Fibroblast of peridontal ligament (primary cell): ENCODE results near the gene RIT1.
"Not testable (repeated sequence)": the region's sequence is repeated elsewhere in the genome, so short reads cannot be mapped to it uniquely, and the experiment has no call there.

ENCODE experiments used
- DNase-seq: peaks from one replicate; pipeline ENCODE4 v3.0.0-alpha.2; 2010; ENCODE audit errors: extremely low read depth

The RIT1 gene

DNA sequence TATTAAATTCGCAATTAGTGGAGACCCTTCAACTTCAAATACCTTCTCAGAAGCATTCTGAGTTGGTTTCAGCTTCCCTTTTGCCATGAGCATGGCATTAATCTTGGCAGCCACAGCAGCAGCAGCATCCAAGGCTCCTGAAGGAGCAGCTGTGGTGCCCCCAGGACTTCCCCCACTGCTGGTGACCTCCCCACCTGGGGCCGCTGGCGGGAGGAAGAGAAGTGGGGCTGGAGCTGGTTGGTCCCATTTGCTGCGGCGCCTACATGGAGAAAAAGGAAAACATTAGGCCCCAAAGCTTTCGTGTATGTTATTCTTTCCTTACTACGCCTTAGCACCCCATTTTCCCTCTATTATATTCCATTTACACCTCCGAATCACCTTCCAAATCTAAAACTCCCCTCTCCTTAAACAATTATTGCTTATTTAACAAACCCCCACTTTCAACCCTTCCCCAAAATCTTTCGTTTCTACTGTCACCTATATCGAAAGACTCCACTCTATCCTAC, 22.5 kb upstream of the RIT1 start:
- DNase-seq = peak; percentile 7

DNA sequence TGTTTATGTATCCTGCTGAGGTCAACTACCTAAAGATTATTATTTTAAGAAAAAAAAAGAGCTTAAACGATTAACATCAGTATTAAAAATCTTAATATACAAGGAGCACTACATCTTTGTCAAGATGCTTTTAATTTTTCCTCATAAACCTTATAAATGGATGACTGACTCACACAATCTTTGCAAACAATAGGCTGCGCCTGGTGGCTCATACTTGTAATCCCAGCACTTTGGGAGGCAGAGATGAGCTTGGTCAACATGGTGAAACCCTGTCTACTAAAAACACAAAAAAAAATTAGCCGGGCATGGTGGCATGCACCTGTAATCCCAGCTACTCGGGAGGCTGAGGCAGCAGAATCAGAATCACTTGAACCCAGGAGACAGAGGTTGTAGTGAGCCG, 21.3 kb upstream of the RIT1 start:
- DNase-seq = peak; percentile 17

DNA sequence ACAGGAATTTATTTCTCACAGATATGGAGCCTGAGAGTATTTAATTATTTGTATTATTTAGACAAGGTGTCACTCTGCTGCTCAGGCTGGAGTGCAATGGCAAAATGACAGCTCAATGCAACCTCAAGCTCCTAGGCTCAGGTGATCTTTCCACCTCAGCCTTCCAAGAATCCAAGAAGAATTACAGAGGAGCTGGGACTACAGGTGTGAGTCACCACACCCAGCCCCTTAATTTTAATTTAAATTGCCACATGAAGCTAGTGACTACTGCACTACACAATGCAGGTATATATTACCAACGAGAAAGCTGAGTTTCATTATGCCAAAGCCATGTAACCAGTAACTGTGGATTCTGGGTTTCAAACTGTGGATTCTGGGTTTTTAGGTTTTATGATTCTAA, 20.9 kb upstream of the RIT1 start:
- DNase-seq = no peak

DNA sequence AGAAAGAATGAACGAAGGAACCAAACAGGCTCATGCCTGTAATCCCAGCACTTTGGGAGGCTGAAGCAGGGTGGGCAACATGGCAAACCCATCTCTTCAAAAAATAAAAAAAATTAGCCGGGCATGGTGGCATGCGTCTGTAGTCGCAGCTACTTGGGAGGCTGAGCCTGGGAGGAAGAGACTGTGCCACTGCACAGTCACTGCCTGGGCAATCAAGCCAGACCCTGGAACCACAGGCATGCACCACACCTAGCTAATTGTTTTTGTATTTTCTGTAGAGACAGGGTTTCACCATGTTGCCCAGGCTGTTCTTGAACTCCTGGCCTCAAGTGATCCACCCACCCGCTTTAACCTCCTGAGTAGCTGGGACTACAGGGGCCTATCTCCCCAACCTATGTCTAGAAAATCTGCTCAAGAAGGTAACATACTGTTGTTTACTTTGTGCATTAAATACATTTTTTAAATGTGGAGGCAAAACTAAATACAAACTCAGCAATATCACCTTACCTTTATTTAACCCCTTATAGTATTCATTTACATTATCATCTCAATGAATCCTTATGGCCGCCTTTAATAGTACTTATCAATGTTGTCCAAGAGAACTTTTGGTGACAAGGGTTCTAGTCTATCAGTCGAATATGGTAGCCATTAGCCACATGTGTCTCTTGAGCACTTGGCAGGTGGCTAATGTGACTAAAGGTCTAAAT, 20.3 kb upstream of the RIT1 start:
- peak; percentile 13 for DNase-seq

DNA sequence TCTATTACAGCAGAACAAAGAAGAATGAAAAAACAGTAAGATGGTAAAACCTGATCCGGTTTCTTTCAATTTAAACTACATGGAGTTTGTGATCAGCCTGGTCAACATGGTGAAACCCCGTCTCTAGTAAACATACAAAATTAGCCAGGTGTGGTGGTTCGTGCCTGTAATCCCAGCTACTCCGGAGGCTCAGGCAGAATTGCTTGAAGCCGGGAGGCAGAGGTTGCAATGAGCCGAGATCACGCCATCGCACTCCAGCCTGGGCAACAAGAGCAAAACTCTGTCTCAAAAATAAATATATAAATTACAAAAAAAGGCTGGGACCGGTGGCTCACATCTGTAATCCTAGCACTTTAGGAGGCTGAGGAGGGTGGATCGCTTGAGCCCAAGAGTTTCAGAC, 19.6 kb upstream of the RIT1 start:
- DNase-seq = not testable (repeated sequence)

DNA sequence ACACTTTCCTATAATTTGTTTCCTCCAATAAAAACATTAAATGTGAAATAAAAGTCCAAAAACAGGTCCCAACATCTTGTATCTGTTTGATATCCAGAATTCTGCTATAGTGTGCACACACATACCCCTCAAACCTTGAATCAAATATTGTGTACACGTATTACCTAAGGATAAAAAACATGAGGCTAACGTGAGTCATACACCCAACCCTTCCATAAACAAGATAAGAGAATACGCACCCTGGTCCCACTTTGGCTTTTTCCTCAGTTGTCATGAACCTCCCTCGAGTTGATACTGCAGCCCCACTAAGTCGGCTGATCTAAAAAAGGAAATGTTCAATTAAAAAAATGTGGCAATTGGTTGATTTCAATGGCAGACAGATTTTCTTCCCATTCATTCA, 17.9 kb upstream of the RIT1 start:
- no peak for DNase-seq

DNA sequence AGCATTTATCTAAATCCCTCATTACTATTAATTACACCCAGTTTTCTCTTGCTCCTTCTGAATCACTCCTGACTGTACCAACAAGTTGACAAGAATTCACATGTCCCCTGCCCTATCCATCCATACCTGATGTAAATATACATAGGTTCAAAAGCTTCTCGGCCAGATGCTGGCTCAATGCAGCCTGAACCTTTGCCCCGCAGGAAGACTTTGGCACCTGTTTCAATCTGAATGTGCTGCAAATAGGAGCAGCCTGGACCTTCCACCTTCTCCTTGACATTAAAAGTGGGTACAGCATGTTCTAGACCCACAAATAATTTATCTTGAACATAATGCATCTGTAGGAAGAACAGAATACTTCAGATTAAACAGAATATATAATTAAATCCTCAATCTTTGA, 14.4 kb upstream of the RIT1 start:
- no peak for DNase-seq

DNA sequence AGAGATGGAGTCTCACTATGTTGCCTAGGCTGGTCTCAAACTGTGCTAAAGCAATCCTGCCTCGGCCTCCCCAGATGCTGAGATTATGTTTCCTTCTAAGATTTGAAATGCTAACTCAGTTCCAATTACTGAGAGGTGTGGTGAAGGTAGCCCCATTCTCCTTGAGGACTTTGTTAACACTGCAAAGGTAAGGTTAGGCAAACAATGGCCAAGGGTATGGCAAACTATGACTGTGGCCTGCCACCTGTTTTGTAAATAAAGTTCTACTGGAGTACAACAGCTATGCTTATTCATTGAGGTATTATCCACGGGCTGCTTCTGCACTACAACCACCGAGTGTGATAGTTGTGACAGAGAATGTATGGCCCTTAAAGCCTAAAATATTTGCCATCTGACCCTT, 9.6 kb upstream of the RIT1 start:
- DNase-seq = no peak

DNA sequence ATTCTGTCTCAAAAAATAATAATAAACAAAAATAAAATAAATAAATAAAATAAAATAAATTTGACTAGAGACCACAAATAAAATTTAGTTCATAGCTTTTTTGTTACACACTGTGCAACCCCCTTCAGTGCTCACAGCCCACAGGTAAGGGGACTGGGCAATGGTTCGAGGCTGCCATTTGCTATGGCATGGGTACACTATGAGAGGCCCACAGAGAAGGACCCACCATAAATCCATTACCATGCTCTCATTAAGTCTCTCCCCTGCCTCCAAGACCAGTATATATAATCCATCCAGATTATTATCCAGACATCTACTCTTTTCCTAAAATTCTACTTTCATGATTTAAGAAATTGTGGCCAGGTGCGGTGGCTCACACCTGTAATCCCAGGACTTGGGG, 8.7 kb upstream of the RIT1 start:
- DNase-seq = no peak

DNA sequence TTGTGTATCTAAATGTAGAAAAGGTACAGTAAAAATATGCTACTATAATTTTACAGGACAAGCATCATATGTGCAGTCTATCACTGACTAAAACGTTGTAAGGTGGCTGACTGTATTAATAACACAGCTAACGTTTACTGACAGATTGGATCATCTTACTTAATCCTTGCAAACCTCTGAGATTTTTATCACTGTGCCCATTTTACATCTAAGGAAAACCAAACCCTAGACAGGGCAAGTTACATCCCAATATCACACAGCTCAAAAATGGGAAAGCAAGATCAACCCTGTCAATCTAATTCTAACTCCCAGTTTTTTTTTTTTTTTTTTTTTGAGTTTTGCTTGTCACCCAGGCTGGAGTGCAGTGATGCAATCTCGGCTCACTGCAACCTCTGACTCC, 7.5 kb upstream of the RIT1 start:
- no peak for DNase-seq

DNA sequence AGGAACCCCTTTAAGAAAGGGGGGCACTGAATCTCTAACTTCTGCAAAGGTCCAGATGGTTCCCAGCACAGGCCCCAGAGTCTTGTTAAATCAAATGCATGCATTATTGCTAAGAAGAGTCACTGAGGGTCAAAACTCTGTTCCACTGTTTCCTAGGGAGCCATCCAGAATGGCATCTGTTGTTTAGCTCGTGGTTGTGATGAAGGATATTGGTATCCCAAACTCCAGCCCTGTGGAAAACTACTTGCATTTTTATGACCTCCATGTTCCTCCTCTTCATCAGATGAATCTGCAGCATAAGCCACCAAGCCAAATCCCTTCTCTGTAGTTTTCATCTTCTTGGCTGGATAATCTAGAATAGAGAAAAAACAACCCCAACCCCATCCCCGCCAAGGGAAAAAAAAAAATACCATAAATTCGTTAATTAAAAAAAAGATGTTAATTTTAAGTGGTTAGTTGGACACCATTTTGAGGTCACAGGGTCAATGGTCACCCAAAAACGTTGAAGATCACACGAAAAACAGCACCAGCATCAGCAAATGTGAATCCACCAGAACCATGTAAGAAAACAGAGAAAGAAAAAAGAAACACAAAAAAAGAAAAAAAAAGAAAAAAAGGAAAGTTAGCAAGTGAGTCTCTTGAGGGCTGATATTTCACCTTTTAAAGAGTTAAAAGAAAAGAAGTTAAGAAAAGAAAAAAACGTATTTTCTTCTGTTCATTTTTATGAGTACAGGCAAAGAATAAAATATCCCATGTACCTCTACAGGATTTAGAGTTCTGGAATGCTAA, 3.0 kb upstream of the RIT1 start:
- DNase-seq = peak; percentile 92

DNA sequence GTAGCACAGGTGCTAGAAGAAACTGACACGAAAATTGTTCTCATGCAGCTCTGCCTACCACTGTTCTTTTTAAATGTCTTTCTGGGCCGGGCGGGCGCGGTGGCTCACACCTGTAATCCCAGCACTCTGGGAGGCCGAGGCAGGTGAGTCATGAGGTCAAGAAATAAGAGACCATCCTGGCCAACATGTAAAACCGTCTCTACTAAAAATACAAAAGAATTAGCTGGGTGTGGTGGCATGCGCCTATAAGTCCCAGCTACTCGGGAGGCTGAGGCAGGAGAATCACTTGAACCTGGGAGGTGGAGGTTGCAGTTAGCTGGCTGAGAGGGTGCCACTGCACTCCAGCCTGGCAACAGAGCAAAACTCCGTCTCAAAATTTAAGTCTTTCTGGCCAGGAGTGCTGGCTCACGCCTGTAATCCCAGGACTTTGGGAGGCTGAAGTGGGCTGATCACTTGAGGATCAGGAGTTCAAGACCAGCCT, 947 bp upstream of the RIT1 start:
- DNase-seq = no peak

DNA sequence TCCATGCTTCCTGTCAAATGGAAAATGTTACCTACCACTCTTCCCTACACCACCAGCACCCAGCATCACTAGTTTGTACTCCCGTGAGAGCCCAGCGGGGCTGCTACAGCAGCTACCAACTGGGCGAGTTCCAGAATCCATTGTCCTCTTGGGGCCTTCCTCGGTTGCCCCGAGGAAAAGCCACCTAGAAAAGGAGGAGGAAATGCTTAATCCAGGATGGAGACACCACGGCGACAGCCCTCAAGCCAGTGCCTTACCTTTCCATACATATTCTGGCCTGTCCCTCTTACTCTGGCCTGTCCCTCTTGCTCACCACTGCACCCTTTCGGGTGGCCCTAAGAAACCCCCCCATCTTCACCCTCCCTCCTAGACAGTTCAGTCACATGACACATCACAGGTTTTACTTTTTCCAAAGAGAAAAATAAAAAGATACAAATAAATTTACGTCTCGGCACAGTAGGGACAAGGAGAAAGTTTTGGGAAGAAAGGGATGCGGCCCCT, 478 bp downstream of the RIT1 start:
- DNase-seq = peak; percentile 51

DNA sequence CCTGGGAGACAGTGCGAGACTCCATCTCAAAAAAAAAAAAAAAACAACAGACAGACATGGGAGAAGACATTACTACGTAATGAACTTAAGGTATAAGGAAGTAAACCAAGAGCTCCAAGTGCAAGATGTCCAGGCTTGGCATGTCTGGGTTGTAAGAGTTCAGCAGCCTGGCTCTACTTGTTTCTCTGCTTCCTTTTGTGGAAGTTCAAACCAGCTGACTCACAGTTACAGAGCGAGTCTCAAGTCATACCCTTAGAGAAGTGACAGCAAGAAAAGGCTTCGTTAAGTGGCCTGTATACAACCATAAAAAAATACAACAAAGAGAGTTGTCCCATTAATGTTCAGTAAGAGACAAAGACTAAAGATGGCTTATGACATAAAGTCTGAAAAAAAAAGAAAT, 1.3 kb downstream of the RIT1 start:
- DNase-seq = peak; percentile 60

DNA sequence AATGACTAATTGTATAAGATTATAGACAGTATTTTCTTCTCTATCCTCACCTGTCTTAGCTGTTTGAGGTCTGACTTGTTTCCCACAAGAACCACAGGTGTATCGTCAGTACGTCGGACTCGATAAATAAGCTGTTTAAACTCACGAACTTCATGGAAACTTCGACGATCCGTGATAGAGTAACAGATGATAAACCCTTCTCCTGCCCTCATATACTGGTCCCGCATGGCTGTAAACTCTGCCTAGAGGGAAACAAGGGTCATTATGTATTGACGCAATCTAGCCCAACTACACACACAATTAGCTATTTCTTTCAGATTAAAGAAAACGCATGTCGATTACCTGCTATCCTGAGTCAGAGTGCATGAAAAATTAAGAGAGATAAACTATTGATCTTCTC, 6.9 kb downstream of the RIT1 start:
- DNase-seq = no peak

DNA sequence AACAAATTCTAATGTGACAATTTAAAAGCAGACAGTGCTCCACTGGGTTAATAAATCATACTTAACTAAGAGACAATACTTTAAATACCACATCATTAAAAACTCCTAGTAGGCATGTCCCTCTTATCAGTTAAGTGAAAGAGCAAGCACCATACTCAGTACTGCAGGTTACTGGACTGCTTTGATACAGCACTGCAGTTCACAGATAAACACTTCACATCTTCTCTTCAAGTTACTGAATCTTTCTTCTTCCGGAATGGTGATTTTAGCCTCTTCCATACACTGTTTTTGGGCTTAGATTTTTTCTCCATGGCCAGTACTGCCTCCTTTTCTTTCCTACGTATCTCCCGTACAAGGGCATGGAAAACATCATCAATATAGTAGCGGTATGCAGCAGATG, 11.0 kb downstream of the RIT1 start:
- no peak for DNase-seq

DNA sequence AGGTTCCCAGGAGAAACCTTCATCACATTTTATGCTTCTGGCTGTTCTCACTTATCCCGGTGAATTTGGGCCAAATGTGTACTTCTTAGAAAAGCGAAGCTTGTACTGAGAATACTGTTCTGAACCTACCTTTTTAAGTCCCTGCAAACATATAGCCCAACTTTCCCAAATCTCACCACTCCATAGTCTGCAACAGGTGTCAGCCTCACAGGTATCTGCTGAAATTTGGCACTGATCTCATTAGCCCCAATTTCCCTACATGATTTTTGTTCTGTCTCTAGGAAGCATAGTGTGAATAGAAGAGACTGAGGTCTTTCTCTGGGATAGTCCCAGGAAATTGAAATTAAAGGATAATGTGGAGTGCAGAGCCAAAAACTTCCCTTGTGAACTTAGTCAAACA, 11.5 kb downstream of the RIT1 start:
- DNase-seq = no peak

DNA sequence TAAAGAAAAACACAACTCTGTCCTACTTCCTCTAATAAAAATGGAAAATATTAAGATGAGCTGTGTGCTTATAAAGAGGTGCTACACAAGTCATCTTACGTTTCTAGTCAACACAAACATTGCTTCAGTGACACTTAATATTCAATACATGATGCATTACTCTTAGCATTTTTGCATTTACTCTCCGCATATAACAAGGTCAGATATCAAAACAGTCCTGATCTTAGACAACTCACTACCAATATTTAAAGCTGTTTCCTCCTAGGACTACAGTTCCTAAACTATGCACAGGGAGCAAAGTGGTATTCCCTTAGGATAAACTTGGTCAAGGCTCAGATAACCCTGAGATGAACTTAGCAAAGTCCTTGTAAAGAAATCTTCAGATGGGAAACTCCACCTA, 12.3 kb downstream of the RIT1 start:
- DNase-seq = no peak

DNA sequence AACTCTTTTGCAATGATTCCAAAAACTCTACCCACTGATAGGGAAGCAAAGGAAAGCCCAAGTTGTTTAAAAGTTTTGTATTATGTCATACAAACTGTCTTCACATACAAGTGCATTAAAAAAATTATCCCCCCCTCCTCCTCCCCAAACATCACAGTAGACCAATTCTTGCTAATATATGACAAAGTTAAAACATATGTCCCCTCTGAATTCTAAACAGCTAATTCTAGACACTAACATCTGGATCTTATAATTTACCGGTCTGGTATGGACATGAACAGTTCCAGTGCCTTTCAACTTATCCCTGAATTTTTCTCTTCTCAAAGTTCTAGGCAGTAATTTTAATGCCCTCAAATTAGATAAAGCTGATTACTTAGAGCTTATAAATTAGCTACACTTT, 13.4 kb downstream of the RIT1 start:
- peak; percentile 49 for DNase-seq

DNA sequence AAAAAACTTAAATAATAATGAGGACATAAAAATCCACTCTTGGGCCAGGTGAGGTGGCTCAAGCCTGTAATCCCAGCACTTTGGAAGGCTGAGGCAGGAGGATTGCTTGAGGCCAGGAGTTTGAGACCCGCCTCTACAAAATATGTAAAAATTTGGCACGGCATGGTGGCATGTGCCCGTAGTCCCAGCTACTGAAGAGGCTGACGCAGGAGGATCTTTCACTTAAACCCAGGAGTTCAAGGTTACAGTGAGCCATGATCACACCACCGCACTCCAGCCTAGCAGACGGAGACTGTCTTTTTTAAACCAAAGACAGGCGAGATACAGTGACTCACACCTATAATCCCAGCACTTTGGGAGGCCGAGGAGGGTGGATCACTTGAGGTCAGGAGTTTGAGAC, 14.7 kb downstream of the RIT1 start:
- DNase-seq = not testable (repeated sequence)

DNA sequence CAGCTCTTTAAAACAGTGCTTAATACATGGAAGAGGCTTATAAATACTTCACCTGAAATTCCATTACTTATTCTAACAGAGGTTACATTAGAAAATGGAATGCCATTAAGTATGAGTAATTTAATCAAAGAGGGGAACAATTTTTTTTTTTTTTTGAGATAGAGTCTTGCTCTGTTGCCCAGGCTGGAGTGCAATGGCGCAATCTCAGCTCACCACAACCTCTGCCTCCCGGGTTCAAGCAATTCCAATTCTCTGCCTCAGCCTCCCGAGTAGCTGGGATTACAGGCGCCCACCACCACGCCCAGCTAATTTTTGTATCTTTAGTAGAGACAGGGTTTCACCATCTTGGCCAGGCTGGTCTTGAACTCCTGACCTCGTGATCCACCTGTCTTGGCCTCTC, 15.5 kb downstream of the RIT1 start:
- DNase-seq = not testable (repeated sequence)

DNA sequence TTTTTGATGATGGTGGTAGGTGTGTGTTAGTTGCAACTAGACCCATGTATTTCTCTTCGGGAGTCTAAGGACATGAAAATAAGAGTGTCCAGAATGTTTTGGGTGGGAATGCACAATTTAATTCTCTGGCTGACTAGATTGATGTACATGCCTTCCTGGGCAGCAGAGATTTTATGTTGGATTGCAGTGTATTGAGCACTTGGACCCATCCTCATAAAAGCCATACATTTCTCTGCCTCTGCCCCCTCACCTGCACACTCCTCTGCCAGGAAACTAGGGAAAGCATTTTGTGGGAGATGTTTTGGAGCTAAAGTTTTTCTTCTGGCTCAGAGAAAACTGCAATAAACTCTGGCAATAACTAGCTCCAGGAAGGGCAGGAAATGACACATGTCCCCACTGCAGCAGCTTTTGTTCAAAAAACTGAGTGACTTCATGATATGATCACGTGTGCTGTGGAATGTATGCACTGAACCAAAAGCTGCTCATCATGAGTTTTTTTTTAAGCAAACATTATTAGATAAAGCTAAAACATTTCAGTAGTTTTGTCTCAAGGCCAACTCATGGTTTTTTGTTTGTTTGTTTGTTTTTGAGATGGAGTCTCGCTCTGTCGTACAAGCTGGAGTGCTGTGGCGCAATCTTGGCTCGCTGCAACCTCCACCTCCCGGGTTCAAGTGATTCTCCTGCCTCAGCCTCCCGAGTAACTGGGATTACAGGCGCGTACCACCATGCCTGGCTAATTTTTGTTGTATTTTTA, 17.6 kb downstream of the RIT1 start:
- peak; percentile 70 for DNase-seq
